IMR-90 (cell line): ENCODE measurements around the gene CCNL2. TPM values are rescaled to one million over a fixed set of nuclear protein-coding genes. Genes with fewer than 3 reads are reported as not detected.

Experiments
- ATAC-seq: fragments of 200-7000 bp; cut with Tn5 transposase; 2 replicates; pipeline ENCODE4 v1.9.1; 2020; ENCODE audit warnings: low read depth, mild to moderate bottlenecking, moderate library complexity
- BruUV-seq: library from RNA; stranded (reverse); fragments of 400-500 nt; replicated peaks from 2 replicates; lab custom pipeline; 2021; lab: Mats Ljungman, UMichigan
- CTCF ChIA-PET: fragments of 300-600 bp; formaldehyde crosslinking; extraction: SDS; loops from one replicate; lab custom pipeline; 2021; ENCODE audit warnings: antibody characterized with exemption; lab: Yijun Ruan, JAX
- POLR2A ChIA-PET: fragments of 300-600 bp; sonication (Branson Sonifier 250); formaldehyde crosslinking; loops from one replicate; lab custom pipeline; 2022; ENCODE audit warnings: antibody characterized with exemption; ENCODE audit not compliant: unreplicated experiment; lab: Charles Lee
- DNase-seq: peaks from one replicate; pipeline ENCODE4 v3.0.0; 2013
- H2AFZ ChIP-seq: replicated peaks from 2 replicates; pipeline ENCODE3; 2013; ENCODE audit warnings: low read length, mild to moderate bottlenecking; ENCODE audit not compliant: poor library complexity
- H2AK5ac ChIP-seq: 2 replicates; pipeline ENCODE4 v1.6.1; 2013; ENCODE audit warnings: low read depth, low read length, inconsistent platforms
- H2AK9ac ChIP-seq: replicated peaks from 2 replicates; pipeline ENCODE3; 2013; ENCODE audit warnings: mild to moderate bottlenecking, low read depth, low read length, moderate library complexity; ENCODE audit not compliant: poor library complexity
- H2BK120ac ChIP-seq: 2 replicates; pipeline ENCODE4 v1.6.1; 2013; ENCODE audit warnings: low read depth, low read length, inconsistent platforms
- H2BK15ac ChIP-seq: 3 replicates; pipeline ENCODE4 v1.6.1; 2013; ENCODE audit warnings: low read depth, low read length, inconsistent platforms
- H2BK20ac ChIP-seq: 2 replicates; pipeline ENCODE4 v1.6.1; 2013; ENCODE audit warnings: low read depth, mild to moderate bottlenecking, inconsistent platforms, low read length, moderate library complexity
- H2BK5ac ChIP-seq: 2 replicates; pipeline ENCODE4 v1.6.1; 2013; ENCODE audit warnings: mild to moderate bottlenecking, low read depth, low read length, inconsistent platforms; ENCODE audit not compliant: poor library complexity, severe bottlenecking
- H3K14ac ChIP-seq: replicated peaks from 2 replicates; pipeline ENCODE4 v1.6.1; 2013; ENCODE audit warnings: low read depth, low read length, inconsistent platforms
- H3K18ac ChIP-seq: 2 replicates; pipeline ENCODE4 v1.6.1; 2013; ENCODE audit warnings: low read depth, low read length, control low read depth
- H3K23ac ChIP-seq: 2 replicates; pipeline ENCODE4 v1.6.1; 2013; ENCODE audit warnings: low read depth, low read length, inconsistent platforms
- H3K27ac ChIP-seq: 2 replicates; pipeline ENCODE4 v1.5.1; 2013; ENCODE audit warnings: mild to moderate bottlenecking, control low read depth, low read length; ENCODE audit not compliant: insufficient read depth
- H3K27me3 ChIP-seq: 2 replicates; pipeline ENCODE4 v1.6.1; 2013; ENCODE audit warnings: low read length; ENCODE audit not compliant: control insufficient read depth, insufficient read depth
- H3K36me3 ChIP-seq: 2 replicates; pipeline ENCODE4 v1.6.1; 2013; ENCODE audit warnings: low read length, mixed read lengths; ENCODE audit not compliant: control insufficient read depth, insufficient read depth
- H3K4ac ChIP-seq: 2 replicates; pipeline ENCODE4 v1.6.1; 2013; ENCODE audit warnings: low read depth, low read length, inconsistent platforms
- H3K4me1 ChIP-seq: 2 replicates; pipeline ENCODE4 v1.6.1; 2013; ENCODE audit warnings: low read length, mixed read lengths; ENCODE audit not compliant: control insufficient read depth, insufficient read depth
- H3K4me2 ChIP-seq: 2 replicates; pipeline ENCODE4 v1.6.1; 2013; ENCODE audit warnings: low read depth, mild to moderate bottlenecking, control low read depth, low read length, moderate library complexity
- H3K4me3 ChIP-seq: 2 replicates; pipeline ENCODE4 v1.5.1; 2013; ENCODE audit warnings: low read depth, mild to moderate bottlenecking, control low read depth, low read length, moderate library complexity; ENCODE audit not compliant: insufficient read depth
- H3K56ac ChIP-seq: 2 replicates; pipeline ENCODE4 v1.6.1; 2013; ENCODE audit warnings: low read length, inconsistent platforms; ENCODE audit not compliant: insufficient read depth; ENCODE audit errors: extremely low read depth
- H3K79me1 ChIP-seq, 2 experiments: 2 replicates each; pipeline ENCODE4 v1.6.1; 2013; ENCODE audit warnings: low read length in 2 of 2, inconsistent platforms in 1 of 2, low read depth in 1 of 2
- H3K9ac ChIP-seq: 2 replicates; pipeline ENCODE4 v1.6.1; 2013; ENCODE audit warnings: low read depth, low read length, control low read depth
- H3K9me1 ChIP-seq: 2 replicates; pipeline ENCODE4 v1.6.1; 2013; ENCODE audit warnings: low read length, inconsistent platforms; ENCODE audit not compliant: insufficient read depth
- H3K9me3 ChIP-seq: 2 replicates; pipeline ENCODE4 v1.6.1; 2013; ENCODE audit warnings: low read length; ENCODE audit not compliant: control insufficient read depth, insufficient read depth
- H4K20me1 ChIP-seq: 2 replicates; pipeline ENCODE4 v1.6.1; 2013; ENCODE audit warnings: low read length, inconsistent platforms; ENCODE audit not compliant: insufficient read depth
- H4K5ac ChIP-seq: 2 replicates; pipeline ENCODE4 v1.6.1; 2013; ENCODE audit warnings: mild to moderate bottlenecking, low read depth, low read length, control low read depth
- H4K8ac ChIP-seq, 2 experiments: 2 replicates each; pipeline ENCODE4 v1.6.1; 2013; ENCODE audit warnings: low read depth in 2 of 2, low read length in 2 of 2, control low read depth in 1 of 2, inconsistent platforms in 1 of 2
- H4K91ac ChIP-seq: 2 replicates; pipeline ENCODE4 v1.6.1; 2013; ENCODE audit warnings: low read depth, low read length, inconsistent platforms; ENCODE audit not compliant: insufficient read depth
- MAZ ChIP-seq: IDR thresholded peaks from 2 replicates; pipeline ENCODE4 v1.6.1; 2012; ENCODE audit warnings: low read depth, mild to moderate bottlenecking, low read length, improper control_type of control experiment, moderate library complexity, borderline replicate concordance
- NFE2L2 ChIP-seq: fragments of 150-350 bp; IDR thresholded peaks from 2 replicates; pipeline ENCODE4 v1.6.1; 2016; ENCODE audit warnings: low read depth, mild to moderate bottlenecking, low read length
- RAD21 ChIP-seq: IDR thresholded peaks from 2 replicates; pipeline ENCODE4 v1.6.1; 2012; ENCODE audit warnings: low read length, improper control_type of control experiment
- RFX5 ChIP-seq: IDR thresholded peaks from 2 replicates; pipeline ENCODE4 v1.8.0; 2012; ENCODE audit warnings: low read depth, mild to moderate bottlenecking, low read length, moderate library complexity
- USF2 ChIP-seq: fragments of 150-350 bp; IDR thresholded peaks from 2 replicates; pipeline ENCODE4 v1.6.1; 2017; ENCODE audit warnings: mild to moderate bottlenecking, antibody characterized with exemption, low read length, low read depth
- WGBS, 2 experiments: methylation state at CpG; one replicate each; pipeline versions ENCODE4 v1.1.5 to v1.1.7; 2013; ENCODE audit warnings: missing lambda C conversion rate in 2 of 2; ENCODE audit not compliant: insufficient read length in 1 of 2; ENCODE audit errors: extremely low coverage in 2 of 2; 5-methylcytosine and 5-hydroxymethylcytosine counted together
- dilution Hi-C: fragments of 300-500 bp; cut with HindIII; formaldehyde crosslinking; loops from one replicate; pipeline ENCODE4 v1.14.3; 2018; ENCODE audit warnings: low sequenced_read_pairs; ENCODE audit not compliant: unreplicated experiment
- in situ Hi-C: fragments of 300-500 bp; cut with MboI; formaldehyde crosslinking; loops from 3 replicates; pipeline ENCODE4 v1.14.3; 2019; ENCODE audit warnings: low sequenced_read_pairs, inconsistent platforms, mixed read lengths
- intact Hi-C: fragments of 100-400 bp; cut with micrococcal nuclease; formaldehyde crosslinking; loops from 2 replicates; pipeline ENCODE4 v1.10.0; 2022
- polyA plus RNA-seq, 3 experiments: library from polyadenylated mRNA; depleted of rRNA; stranded (reverse); fragments of >200 nt; gene quantifications; 2 replicates each; pipeline ENCODE4 v1.2.3, GENCODE V29; 2012; ENCODE audit warnings: low replicate concordance in 1 of 3
- total RNA-seq: library from RNA; depleted of rRNA; stranded (reverse); fragments of >200 nt; gene quantifications from 2 replicates; pipeline ENCODE4 v1.2.3, GENCODE V29; 2012

The CCNL2 gene
- total and polyA plus RNA-seq, 2 of the 4 experiments (the other 2 are of a cell fraction) = 53.9 to 239 TPM

- H3K9me1 ChIP-seq = peaks cover 9% of the 10 kb centered on the region
- peak overlapping the region; percentile 93 for H3K4me2 ChIP-seq
- dilution Hi-C loops = no loop called here
- intact Hi-C loops = loop anchor here (5.0 kb wide), 1 partner anchor 50 kb away; the partner anchor contains the start of genes ACAP3 and PUSL1
- H2BK20ac ChIP-seq = no peak overlapping the region
- no peaks in the 10 kb centered on the region for H3K27me3 ChIP-seq
- no peaks in the 10 kb centered on the region for H3K9me3 ChIP-seq
- peak overlapping the region; percentile 74 for H3K4me3 ChIP-seq
- no TSS peak for BruUV-seq
- peak overlapping the region; percentile 38; the same call in 1 of the 2 replicates for H4K5ac ChIP-seq
- peak overlapping the region; percentile 96 for H3K14ac ChIP-seq
- CTCF ChIA-PET = no interaction called here
- H2BK15ac ChIP-seq = no peak overlapping the region
- peak overlapping the region; percentile 93 for H2AK5ac ChIP-seq
- POLR2A ChIA-PET = no interaction called here
- H3K23ac ChIP-seq = peak overlapping the region; percentile 98; the same call in 1 of the 2 replicates
- H3K9ac ChIP-seq = peak overlapping the region; percentile 92
- H2AK9ac ChIP-seq = peak overlapping the region; percentile 100
- peak overlapping the region; percentile 75 for H4K91ac ChIP-seq
- peaks cover 45% of the 10 kb centered on the region for H3K4me1 ChIP-seq
- H3K56ac ChIP-seq = peak overlapping the region; percentile 38
- H4K20me1 ChIP-seq = peaks cover 49% of the 10 kb centered on the region
- ATAC-seq (no peak), DNase-seq (no peak)
- peaks cover 9 to 32% of the 10 kb centered on the region in 2 experiments; a peak in 3 of 4 replicates for H3K79me1 ChIP-seq
- peak overlapping the region; percentile 58 for H2AFZ ChIP-seq
- TF ChIP-seq USF2 = no peak
- no peak for TF ChIP-seq RFX5
- TF ChIP-seq RAD21 = no peak
- TF ChIP-seq NFE2L2 = no peak
- TF ChIP-seq MAZ = no peak
- peaks cover 34% of the 10 kb centered on the region for H3K36me3 ChIP-seq
- 0 out of 2 replicates have a peak overlapping the region, but pooled peaks have one; percentile 32 for H2BK120ac ChIP-seq
- in situ Hi-C loops = no loop called here
- WGBS, 2 experiments = 17% methylated on average over 16 of the region's 26 CpGs; no CpG with 5 or more reads in 1 of the 2 experiments
- peak overlapping the region; percentile 96 for H3K27ac ChIP-seq
- H3K18ac ChIP-seq = no peak overlapping the region; the same call in 1 of the 2 replicates
- peak overlapping the region; percentile 96 for H2BK5ac ChIP-seq
- H3K4ac ChIP-seq = peak overlapping the region; percentile 99
- peak overlapping the region; percentile 18 to 64; a peak in 2 of 4 replicates for H4K8ac ChIP-seq
Measured at GRCh38 chr1:1356796-1357401, 42.2 kb downstream of the CCNL2 start.
